AG09319 (cell line): Measurements from ENCODE around the gene TSPAN7.

Source experiments
- DNase-seq: peaks from one replicate; pipeline ENCODE4 v3.0.0-alpha.2; 2010; ENCODE audit warnings: low read depth; ENCODE audit errors: extremely low read depth
- CTCF ChIP-seq: IDR thresholded peaks from 2 replicates; pipeline ENCODE4 v1.5.1; 2011; ENCODE audit warnings: low read depth, mild to moderate bottlenecking, inconsistent platforms, low read length, moderate library complexity

Gene TSPAN7

GRCh38 chrX:38639730-38640129 is 78.4 kb downstream of the TSPAN7 start:
- TF ChIP-seq CTCF, result no peak
- no peak for DNase-seq

- no peak for DNase-seq
- no peak for TF ChIP-seq CTCF
Observed at GRCh38 chrX:38641197-38641596, 79.9 kb downstream of the TSPAN7 start.

GRCh38 chrX:38643903-38644302 is 82.6 kb downstream of the TSPAN7 start:
- no peak for DNase-seq
- no peak for TF ChIP-seq CTCF

GRCh38 chrX:38646129-38646528 is 84.8 kb downstream of the TSPAN7 start:
- no peak for DNase-seq
- no peak for TF ChIP-seq CTCF

- no peak for DNase-seq
- TF ChIP-seq CTCF, result no peak
Observed at GRCh38 chrX:38649221-38649620, 87.9 kb downstream of the TSPAN7 start.

- no peak for TF ChIP-seq CTCF
- DNase-seq, result no peak
Observed at GRCh38 chrX:38649674-38650647, 88.6 kb downstream of the TSPAN7 start.

GRCh38 chrX:38651625-38652601 is 90.6 kb downstream of the TSPAN7 start:
- no peak for TF ChIP-seq CTCF

More at GRCh38 chrX:38651625-38652601, 90.6 kb downstream of the TSPAN7 start:
- DNase-seq, result no peak
